ENCODE results near the gene SPTBN4. TPM values are rescaled to one million over a fixed set of nuclear protein-coding genes. Genes with fewer than 3 reads are reported as not detected.
A peak's percentile ranks its signal among the peaks of the same experiment; 100 is the strongest.
"Not testable (repeated sequence)": the region's sequence is repeated elsewhere in the genome, so short reads cannot be mapped to it uniquely, and the experiment has no call there.

The SPTBN4 gene
- total and polyA plus RNA-seq, 4 donors = 0.58 to 0.80 (median 0.72) TPM

DNA sequence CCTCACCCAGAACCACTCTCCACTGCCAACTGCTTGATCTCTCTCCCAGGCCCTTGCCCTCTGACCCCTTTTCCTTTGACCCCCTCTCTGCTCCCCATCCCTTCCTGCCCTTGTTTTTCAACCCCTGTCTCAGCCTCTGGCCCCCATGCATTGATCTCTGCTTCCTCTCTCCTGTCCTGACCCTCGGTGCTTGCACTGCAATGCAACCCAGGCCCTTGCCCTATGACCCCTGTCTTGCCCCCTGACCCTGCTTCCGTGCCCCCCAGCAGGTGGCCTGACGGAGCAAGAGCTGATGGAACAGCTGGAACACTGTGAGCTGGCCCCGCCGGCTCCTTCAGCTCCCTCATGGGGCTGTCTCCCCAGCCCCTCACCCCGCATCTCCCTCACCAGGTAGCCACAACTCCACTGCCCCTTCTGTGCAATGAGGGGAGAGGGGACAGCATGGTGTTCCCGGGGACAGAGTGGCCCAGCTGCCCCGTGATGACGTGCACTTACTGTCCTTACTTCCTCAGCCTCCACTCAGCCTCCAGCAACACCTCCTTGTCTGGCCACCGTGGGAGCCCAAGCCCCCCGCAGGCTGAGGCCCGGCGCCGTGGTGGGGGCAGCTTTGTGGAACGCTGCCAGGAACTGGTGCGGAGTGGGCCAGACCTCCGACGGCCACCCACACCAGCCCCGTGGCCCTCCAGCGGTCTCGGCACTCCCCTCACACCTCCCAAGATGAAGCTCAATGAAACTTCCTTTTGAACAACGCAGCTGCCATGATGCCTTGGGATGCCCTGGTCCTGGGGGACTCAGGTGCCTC, 123.9 kb downstream of the SPTBN4 start:
- ATAC-seq (ENCODE audit: insufficient read depth, low FRiP score) (no peak), DNase-seq (no peak)
- no peaks in the 10 kb centered on the region for H3K4me1 ChIP-seq (ENCODE audit: control insufficient read depth in 5 of 5, insufficient read depth in 5 of 5, low read length in 5 of 5)
- peaks cover 0 to 23% (median 2%) of the 10 kb centered on the region in 4 donors for H3K36me3 ChIP-seq (ENCODE audit: control insufficient read depth in 4 of 4, insufficient read depth in 4 of 4, low read length in 4 of 4)
- no peaks in the 10 kb centered on the region for H3K27me3 ChIP-seq (ENCODE audit: control insufficient read depth in 3 of 3, insufficient read depth in 3 of 3, low read length in 2 of 3)
- no peak overlapping the region for H3K9ac ChIP-seq (ENCODE audit: insufficient read depth in 1 of 2, low read length in 2 of 2)
- TF ChIP-seq, protein P1, sequence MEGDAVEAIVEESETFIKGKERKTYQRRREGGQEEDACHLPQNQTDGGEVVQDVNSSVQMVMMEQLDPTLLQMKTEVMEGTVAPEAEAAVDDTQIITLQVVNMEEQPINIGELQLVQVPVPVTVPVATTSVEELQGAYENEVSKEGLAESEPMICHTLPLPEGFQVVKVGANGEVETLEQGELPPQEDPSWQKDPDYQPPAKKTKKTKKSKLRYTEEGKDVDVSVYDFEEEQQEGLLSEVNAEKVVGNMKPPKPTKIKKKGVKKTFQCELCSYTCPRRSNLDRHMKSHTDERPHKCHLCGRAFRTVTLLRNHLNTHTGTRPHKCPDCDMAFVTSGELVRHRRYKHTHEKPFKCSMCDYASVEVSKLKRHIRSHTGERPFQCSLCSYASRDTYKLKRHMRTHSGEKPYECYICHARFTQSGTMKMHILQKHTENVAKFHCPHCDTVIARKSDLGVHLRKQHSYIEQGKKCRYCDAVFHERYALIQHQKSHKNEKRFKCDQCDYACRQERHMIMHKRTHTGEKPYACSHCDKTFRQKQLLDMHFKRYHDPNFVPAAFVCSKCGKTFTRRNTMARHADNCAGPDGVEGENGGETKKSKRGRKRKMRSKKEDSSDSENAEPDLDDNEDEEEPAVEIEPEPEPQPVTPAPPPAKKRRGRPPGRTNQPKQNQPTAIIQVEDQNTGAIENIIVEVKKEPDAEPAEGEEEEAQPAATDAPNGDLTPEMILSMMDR (IDR thresholded peaks at IDR 0.05; ENCODE audit: control extremely low read depth, extremely low read depth) = no peak
- 84 to 88% methylated on average over 22 of the region's 22 CpGs for WGBS, 2 donors
- H3K9me3 ChIP-seq (ENCODE audit: control insufficient read depth in 4 of 4, insufficient read depth in 3 of 4, low read length in 3 of 4) = no peaks in the 10 kb centered on the region
- no peak overlapping the region for H3K4me3 ChIP-seq
- H3K27ac ChIP-seq (ENCODE audit: low read depth in 1 of 2, low read length in 1 of 2) = no peak overlapping the region

DNA sequence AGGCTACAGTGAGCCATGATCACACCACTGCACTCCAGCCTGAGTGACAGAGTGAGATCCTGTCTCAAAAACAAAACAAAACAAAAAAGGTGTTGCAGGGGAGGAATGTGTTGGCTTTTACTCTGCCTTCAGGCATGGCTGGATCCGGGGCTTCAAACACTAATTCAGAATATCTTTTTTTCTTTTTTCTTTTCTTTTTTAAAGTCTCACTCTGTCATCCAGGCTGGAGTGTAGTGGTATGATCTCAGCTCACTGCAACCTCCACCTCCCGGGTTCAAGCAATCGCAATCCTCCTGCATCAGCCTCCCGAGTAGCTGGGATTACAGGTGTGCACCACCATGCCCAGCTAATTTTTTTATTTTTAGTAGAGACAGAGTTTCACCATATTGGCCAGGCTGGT, 124.9 kb downstream of the SPTBN4 start:
- not testable (repeated sequence) for DNase-seq; ATAC-seq (ENCODE audit: insufficient read depth, low FRiP score); H3K27me3 ChIP-seq (ENCODE audit: control insufficient read depth in 3 of 3, insufficient read depth in 3 of 3, low read length in 2 of 3); H3K27ac ChIP-seq (ENCODE audit: low read depth in 1 of 2, low read length in 1 of 2); H3K9ac ChIP-seq (ENCODE audit: insufficient read depth in 1 of 2, low read length in 2 of 2); H3K4me1 ChIP-seq (ENCODE audit: control insufficient read depth in 5 of 5, insufficient read depth in 5 of 5, low read length in 5 of 5); H3K4me3 ChIP-seq; H3K9me3 ChIP-seq (ENCODE audit: control insufficient read depth in 4 of 4, insufficient read depth in 3 of 4, low read length in 3 of 4)
- 95 to 97% methylated on average over 4 of the region's 4 CpGs for WGBS, 2 donors
- peaks cover 0 to 22% (median 2%) of the 10 kb centered on the region in 4 donors for H3K36me3 ChIP-seq (ENCODE audit: control insufficient read depth in 4 of 4, insufficient read depth in 4 of 4, low read length in 4 of 4)

DNA sequence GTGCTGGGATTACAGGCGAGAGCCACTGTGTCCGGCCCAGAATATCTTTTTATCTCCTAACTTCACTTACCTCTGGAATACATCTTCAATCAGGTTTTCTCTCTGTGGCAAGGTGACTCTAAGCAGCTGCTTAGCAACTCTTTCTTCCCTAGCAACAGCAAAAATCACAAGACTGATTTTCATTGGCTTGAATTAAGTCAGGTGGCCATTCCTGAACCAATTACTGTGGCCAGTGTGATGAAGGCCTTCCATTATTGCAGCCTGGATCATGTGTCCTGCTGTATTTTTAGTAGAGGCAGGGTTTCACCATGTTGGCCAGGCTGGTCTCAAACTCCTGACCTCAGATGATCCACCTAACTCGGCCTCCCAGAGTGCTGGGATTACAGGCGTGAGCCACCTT, 125.4 kb downstream of the SPTBN4 start:
- DNase-seq (no peak), ATAC-seq (ENCODE audit: insufficient read depth, low FRiP score) (no peak)
- 93% methylated on average over 4 of the region's 4 CpGs for WGBS, 2 donors
- Histone ChIP-seq H3K36me3 (ENCODE audit: control insufficient read depth in 4 of 4, insufficient read depth in 4 of 4, low read length in 4 of 4) (peaks cover 0 to 20% (median 0%) of the 10 kb centered on the region in 4 donors), H3K9me3 (ENCODE audit: control insufficient read depth in 4 of 4, insufficient read depth in 3 of 4, low read length in 3 of 4) (no peaks in the 10 kb centered on the region), H3K27ac (ENCODE audit: low read depth in 1 of 2, low read length in 1 of 2) (no peak overlapping the region), H3K9ac (ENCODE audit: insufficient read depth in 1 of 2, low read length in 2 of 2) (no peak overlapping the region), H3K4me3 (no peak overlapping the region), H3K27me3 (ENCODE audit: control insufficient read depth in 3 of 3, insufficient read depth in 3 of 3, low read length in 2 of 3) (peaks cover 0 to under 1% (median 0%) of the 10 kb centered on the region in 3 donors), H3K4me1 (ENCODE audit: control insufficient read depth in 5 of 5, insufficient read depth in 5 of 5, low read length in 5 of 5) (peaks cover 0 to 6% (median 3%) of the 10 kb centered on the region in 5 donors)
- TF ChIP-seq, protein P1 (IDR thresholded peaks at IDR 0.05; ENCODE audit: control extremely low read depth, extremely low read depth) = no peak

DNA sequence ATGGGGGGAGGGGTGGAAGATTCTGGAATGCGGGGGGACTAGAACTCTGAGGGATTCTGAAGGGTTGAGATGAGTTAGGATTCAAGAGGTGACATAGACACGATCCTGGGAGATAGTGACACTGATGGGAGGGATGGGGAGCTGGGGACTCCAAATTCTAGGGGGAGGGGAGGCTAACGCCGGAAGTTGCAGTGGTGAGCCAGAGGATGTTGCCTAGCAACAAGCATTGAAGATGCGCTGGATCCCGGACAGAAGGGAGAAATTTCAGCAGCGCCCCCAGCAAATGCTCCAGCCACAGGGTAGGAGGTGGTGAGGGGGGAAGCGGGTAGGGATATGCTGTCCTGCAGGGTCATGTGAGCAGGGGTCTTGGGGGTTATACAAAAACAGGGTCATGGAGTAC, 127.5 kb downstream of the SPTBN4 start:
- ATAC-seq (ENCODE audit: insufficient read depth, low FRiP score) = no peak
- WGBS, 2 donors = 25 to 32% methylated on average over 8 of the region's 8 CpGs
- TF ChIP-seq, protein P1 (IDR thresholded peaks at IDR 0.05; ENCODE audit: control extremely low read depth, extremely low read depth) = no peak
- Histone ChIP-seq H3K4me1 (ENCODE audit: control insufficient read depth in 5 of 5, insufficient read depth in 5 of 5, low read length in 5 of 5) (peaks cover 0 to 18% (median 5%) of the 10 kb centered on the region in 5 donors), H3K36me3 (ENCODE audit: control insufficient read depth in 4 of 4, insufficient read depth in 4 of 4, low read length in 4 of 4) (peaks cover 0 to 13% (median 0%) of the 10 kb centered on the region in 4 donors), H3K4me3 (no peak overlapping the region), H3K9ac (ENCODE audit: insufficient read depth in 1 of 2, low read length in 2 of 2) (no peak overlapping the region), H3K9me3 (ENCODE audit: control insufficient read depth in 4 of 4, insufficient read depth in 3 of 4, low read length in 3 of 4) (no peaks in the 10 kb centered on the region), H3K27ac (ENCODE audit: low read depth in 1 of 2, low read length in 1 of 2) (no peak overlapping the region), H3K27me3 (ENCODE audit: control insufficient read depth in 3 of 3, insufficient read depth in 3 of 3, low read length in 2 of 3) (peaks cover 0 to 5% (median 0%) of the 10 kb centered on the region in 3 donors)
- DNase-seq = peak in 2 of 3 donors; percentile 35 to 42
